Adrenal gland (tissue), 12 donors: Measurements from ENCODE around the gene KIRREL3. TPM values are rescaled to one million over a fixed set of nuclear protein-coding genes. Genes with fewer than 3 reads are reported as not detected.

Experiments used
- DNase-seq, 7 donors: peaks; one replicate each; pipeline ENCODE4 v3.0.0-alpha.2; 2019 to 2020
- H3K27ac ChIP-seq, 5 donors: fragments of 200-600 bp; sonication (generic) in 4 of 5; 1 replicate in 3 of 5; 2 replicates in 2 of 5; pipeline versions ENCODE4 v1.5.1 to v1.8.0; 2016 to 2020; ENCODE audit warnings: mild to moderate bottlenecking in 1 of 5
- H3K27me3 ChIP-seq: fragments of 200-600 bp; 2 replicates; pipeline ENCODE4 v1.8.0; 2021
- H3K36me3 ChIP-seq, 2 donors: fragments of 200-600 bp; replicated peaks in 1 of 2; 1 replicate in 1 of 2; 2 replicates in 1 of 2; pipeline versions ENCODE4 v1.5.1 to v1.8.0; 2018 to 2022
- H3K4me1 ChIP-seq, 2 donors: fragments of 200-600 bp; replicated peaks in 1 of 2; 1 replicate in 1 of 2; 2 replicates in 1 of 2; pipeline versions ENCODE4 v1.5.1 to v1.8.0; 2018 to 2021
- H3K4me3 ChIP-seq, 4 donors: fragments of 200-600 bp; sonication (generic) in 3 of 4; one replicate each; pipeline ENCODE4 v1.5.1; 2016 to 2018
- H3K9me3 ChIP-seq, 3 donors: fragments of 200-600 bp; sonication (generic) in 1 of 3; replicated peaks in 1 of 3; 1 replicate in 2 of 3; 2 replicates in 1 of 3; pipeline versions ENCODE4 v1.5.1 to v1.8.0; 2016 to 2021
- CTCF ChIP-seq, 6 experiments: fragments of 450-650 bp in 4 of 6; fragments of 200-600 bp in 2 of 6; sonication (generic) in 1 of 6; IDR thresholded peaks; 1 replicate in 5 of 6; 2 replicates in 1 of 6; pipeline versions ENCODE4 v1.5.1 to v1.8.0; 2016 to 2021; ENCODE audit warnings: antibody characterized with exemption in 6 of 6, mild to moderate bottlenecking in 2 of 6, moderate library complexity in 1 of 6
- POLR2A ChIP-seq, 2 donors: fragments of 450-650 bp; IDR thresholded peaks; one replicate each; pipeline ENCODE4 v1.6.1; 2017; ENCODE audit warnings: antibody characterized with exemption in 2 of 2, mild to moderate bottlenecking in 2 of 2, moderate library complexity in 1 of 2
- WGBS, 4 donors: extraction: QIAGEN DNeasy Blood & Tissue Kit in 2 of 4; methylation state at CpG; one replicate each; pipeline versions ENCODE4 v1.1.5 to v1.1.7; 2013 to 2017; 5-methylcytosine and 5-hydroxymethylcytosine counted together
- intact Hi-C, 2 donors: fragments of 100-400 bp; cut with DNase I; formaldehyde crosslinking; loops; one replicate each; pipeline versions ENCODE4 v1.14.1 to v1.15.0; 2022 to 2023
- polyA plus RNA-seq, 3 donors: library from polyadenylated mRNA; stranded (reverse); fragments of 200-250 nt in 2 of 3; fragments of 350-450 nt in 1 of 3; fragmentation: Illumina TruSeq in 1 of 3; extraction: RNeasy Lipid Tissue Mini Kit (QIAGEN cat#74804) in 1 of 3; gene quantifications; one replicate each; pipeline ENCODE4 v1.2.3, GENCODE V29; 2013 to 2014
- total RNA-seq, 9 donors: library from RNA; depleted of rRNA in 4 of 9; stranded (reverse); fragments of >200 nt in 4 of 9; fragments of 120-200 nt in 1 of 9; fragmentation: NEBNext Ultra II Directional in 1 of 9; extraction: Animal tissue kit (Norgen Biotek cat#: 25700) in 1 of 9; gene quantifications; one replicate each; pipeline versions ENCODE4 v1.1.0 to v1.2.4, GENCODE V29; 2013 to 2023
- donor health status: healthy with polysubstance abuse.
- donor health status: Bipolar disorder and iron deficiency.
- donor health status: DM: yes; HTN: yes; CAD: no.
- donor health status: DM: no; HTN: no; CAD: no.
- donor health status: DM: no; HTN: no; CAD: no.
- donor health status: DM: yes; HTN: yes; CAD: no.

KIRREL3 gene
- total and polyA plus RNA-seq, 12 donors, result 0.07 to 4.1 (median 0.64) TPM; not detected in 1

- no peak for DNase-seq
- Histone ChIP-seq H3K9me3 (no peaks in the 10 kb centered on the region), H3K36me3 (no peaks in the 10 kb centered on the region), H3K27me3 (no peaks in the 10 kb centered on the region), H3K4me3 (no peak overlapping the region), H3K4me1 (no peaks in the 10 kb centered on the region), H3K27ac (no peak overlapping the region)
- TF ChIP-seq POLR2A (IDR thresholded peaks at IDR 0.05), result no peak
- intact Hi-C loops, result no loop called here
- WGBS, 4 donors, result 66 to 91% (median 81%) methylated on average over 3 of the region's 3 CpGs
Observed at GRCh38 chr11:126619516-126619915, 381.1 kb downstream of the KIRREL3 start.

GRCh38 chr11:126615845-126616244 lies 384.7 kb downstream of the KIRREL3 start:
- DNase-seq, result no peak
- 84 to 95% (median 88%) methylated on average over 11 of the region's 11 CpGs for WGBS, 4 donors
- no peaks in the 10 kb centered on the region for H3K27me3 ChIP-seq

GRCh38 chr11:126613272-126613671 lies 387.3 kb downstream of the KIRREL3 start:
- WGBS, 4 donors, result 65 to 74% (median 67%) methylated on average over 4 of the region's 4 CpGs
- Histone ChIP-seq H3K27me3 (no peaks in the 10 kb centered on the region), H3K4me3 (no peak overlapping the region), H3K4me1 (no peaks in the 10 kb centered on the region), H3K27ac (no peak overlapping the region), H3K36me3 (no peaks in the 10 kb centered on the region), H3K9me3 (no peaks in the 10 kb centered on the region)
- DNase-seq, result no peak
- intact Hi-C loops, result no loop called here
- TF ChIP-seq POLR2A (IDR thresholded peaks at IDR 0.05), result no peak
- no peak for TF ChIP-seq CTCF (IDR thresholded peaks at IDR 0.05)

More at GRCh38 chr11:126615845-126616244, 384.7 kb downstream of the KIRREL3 start:
- intact Hi-C loops, result no loop called here
- TF ChIP-seq CTCF (IDR thresholded peaks at IDR 0.05), result no peak
- no peak for TF ChIP-seq POLR2A (IDR thresholded peaks at IDR 0.05)
- H3K9me3 ChIP-seq, result no peaks in the 10 kb centered on the region
- H3K4me3 ChIP-seq, result no peak overlapping the region
- no peak overlapping the region for H3K27ac ChIP-seq
- no peaks in the 10 kb centered on the region for H3K4me1 ChIP-seq
- H3K36me3 ChIP-seq, result no peaks in the 10 kb centered on the region

- H3K4me1 ChIP-seq, result no peaks in the 10 kb centered on the region
- H3K27me3 ChIP-seq, result no peaks in the 10 kb centered on the region
- intact Hi-C loops, result no loop called here
- no peaks in the 10 kb centered on the region for H3K9me3 ChIP-seq
- no peaks in the 10 kb centered on the region for H3K36me3 ChIP-seq
- H3K4me3 ChIP-seq, result no peak overlapping the region
- TF ChIP-seq POLR2A (IDR thresholded peaks at IDR 0.05), result no peak
- TF ChIP-seq CTCF (IDR thresholded peaks at IDR 0.05), result no peak
- WGBS, 4 donors, result 66 to 85% (median 79%) methylated on average over 8 of the region's 8 CpGs
- no peak overlapping the region for H3K27ac ChIP-seq
- DNase-seq, result no peak
Observed at GRCh38 chr11:126612671-126613070, 387.9 kb downstream of the KIRREL3 start.

GRCh38 chr11:126611438-126611837 lies 389.1 kb downstream of the KIRREL3 start:
- Histone ChIP-seq H3K36me3 (no peaks in the 10 kb centered on the region), H3K27ac (no peak overlapping the region), H3K4me3 (no peak overlapping the region), H3K27me3 (no peaks in the 10 kb centered on the region), H3K9me3 (no peaks in the 10 kb centered on the region), H3K4me1 (no peaks in the 10 kb centered on the region)
- no peak for TF ChIP-seq POLR2A (IDR thresholded peaks at IDR 0.05)
- TF ChIP-seq CTCF (IDR thresholded peaks at IDR 0.05), result no peak
- 72 to 84% (median 79%) methylated on average over 6 to 8 of the region's 8 CpGs for WGBS, 4 donors
- DNase-seq, result no peak
- intact Hi-C loops, result no loop called here
